Raji (cell line): ENCODE measurements around the gene MRPS18B.
A peak's percentile ranks its signal among the peaks of the same experiment; 100 is the strongest.

Experiments used
- POLR2A ChIP-seq: IDR thresholded peaks from 2 replicates; pipeline ENCODE4 v1.6.1; 2011; ENCODE audit warnings: low read depth, low read length, control low read depth; ENCODE audit not compliant: insufficient read depth

MRPS18B gene

DNA sequence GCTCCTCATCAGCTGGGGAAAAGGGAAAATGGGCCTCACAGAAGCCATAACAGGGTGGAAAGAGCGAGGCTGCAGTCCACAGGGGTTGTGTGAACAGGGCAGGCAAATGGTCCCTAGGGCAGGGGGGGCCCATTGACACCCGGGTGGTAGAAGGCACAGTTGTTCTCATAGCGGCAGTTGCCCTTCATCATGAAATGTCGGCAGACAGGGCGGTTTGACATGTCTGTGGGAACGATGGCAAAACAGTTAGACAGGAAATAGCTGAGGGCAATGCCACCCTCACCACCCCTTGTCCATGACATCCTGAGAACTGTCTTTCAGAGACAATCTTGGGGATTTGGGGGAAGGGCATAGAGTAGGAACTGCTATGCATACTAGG is 16.2 kb upstream of the MRPS18B start:
- no peak for TF ChIP-seq POLR2A

DNA sequence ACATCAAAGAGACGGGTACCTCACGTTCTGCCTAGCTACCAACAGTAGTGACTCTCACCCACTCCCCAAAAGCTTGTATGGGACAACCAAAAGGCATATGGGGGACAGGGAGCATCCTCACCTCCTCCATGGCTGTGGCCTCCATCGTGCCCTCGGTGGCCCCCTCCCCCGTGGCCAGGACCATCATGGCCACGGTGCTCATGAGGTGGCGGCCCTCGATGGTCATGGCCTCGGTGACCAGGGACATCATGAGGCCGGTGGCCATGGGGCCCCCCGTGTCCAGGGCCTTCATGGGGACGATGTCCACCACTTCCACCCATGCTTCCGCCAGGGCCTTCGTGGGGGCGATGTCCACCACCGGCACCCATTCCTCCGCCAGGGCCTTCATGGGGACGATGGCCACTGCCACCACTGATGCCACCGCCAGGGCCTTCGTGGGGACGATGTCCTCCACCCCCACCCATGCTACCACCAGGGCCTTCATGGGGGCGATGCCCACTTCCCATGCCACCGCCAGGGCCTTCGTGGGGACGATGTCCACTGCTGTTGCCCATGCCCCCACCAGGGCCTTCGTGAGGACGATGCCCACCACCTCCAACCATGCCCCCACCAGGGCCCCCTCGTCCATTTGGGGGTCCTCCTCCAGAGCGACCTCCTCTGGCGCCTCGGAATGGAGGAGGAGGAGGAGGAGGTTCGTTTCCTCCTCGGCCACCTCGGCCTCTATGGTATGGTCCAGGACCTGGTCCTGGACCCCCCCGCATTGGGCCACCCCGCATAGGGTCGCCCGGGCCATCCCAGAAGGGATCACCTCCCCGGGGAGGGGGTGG is 15.6 kb upstream of the MRPS18B start:
- TF ChIP-seq POLR2A = no peak

DNA sequence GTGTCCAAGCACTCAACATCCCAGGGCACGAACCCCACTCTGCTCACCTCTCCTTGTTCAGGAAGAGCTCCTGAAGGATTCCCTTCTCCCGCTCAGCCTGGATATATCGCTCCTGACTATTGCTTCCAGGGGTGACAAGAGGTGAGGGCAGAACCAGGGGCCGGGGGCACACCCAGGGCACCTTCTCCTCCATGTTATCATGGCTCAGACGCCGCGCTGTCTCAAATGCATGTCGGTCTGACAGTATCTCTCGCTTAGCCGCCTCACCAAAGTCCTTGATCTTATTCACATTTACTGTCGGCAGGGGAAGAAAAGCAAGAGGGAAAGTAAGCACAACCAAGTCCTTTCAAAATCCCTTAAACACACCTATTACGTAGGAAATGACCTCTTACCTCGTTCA is 13.7 kb upstream of the MRPS18B start:
- TF ChIP-seq POLR2A = no peak

DNA sequence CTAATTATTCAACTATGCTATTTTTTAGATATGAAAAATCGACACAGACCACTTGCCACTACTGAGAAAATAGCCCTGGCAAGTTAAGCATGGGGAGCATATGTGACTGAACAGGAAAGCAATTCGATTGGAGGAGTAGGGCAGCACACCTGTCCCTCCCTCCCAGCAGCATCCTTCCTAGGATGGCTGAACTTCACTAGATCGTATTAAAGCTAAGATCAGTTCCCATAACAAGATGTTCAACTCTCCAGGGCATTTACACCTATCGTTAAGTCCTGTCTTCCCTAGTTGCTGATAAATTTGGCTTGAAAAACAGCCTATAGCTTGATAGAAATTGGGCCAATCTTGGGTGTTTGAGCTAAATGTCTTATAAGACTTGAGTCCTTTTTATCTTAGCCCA is 7.6 kb upstream of the MRPS18B start:
- 0 out of 2 replicates have a peak, but pooled peaks have one; percentile 22 for TF ChIP-seq POLR2A

DNA sequence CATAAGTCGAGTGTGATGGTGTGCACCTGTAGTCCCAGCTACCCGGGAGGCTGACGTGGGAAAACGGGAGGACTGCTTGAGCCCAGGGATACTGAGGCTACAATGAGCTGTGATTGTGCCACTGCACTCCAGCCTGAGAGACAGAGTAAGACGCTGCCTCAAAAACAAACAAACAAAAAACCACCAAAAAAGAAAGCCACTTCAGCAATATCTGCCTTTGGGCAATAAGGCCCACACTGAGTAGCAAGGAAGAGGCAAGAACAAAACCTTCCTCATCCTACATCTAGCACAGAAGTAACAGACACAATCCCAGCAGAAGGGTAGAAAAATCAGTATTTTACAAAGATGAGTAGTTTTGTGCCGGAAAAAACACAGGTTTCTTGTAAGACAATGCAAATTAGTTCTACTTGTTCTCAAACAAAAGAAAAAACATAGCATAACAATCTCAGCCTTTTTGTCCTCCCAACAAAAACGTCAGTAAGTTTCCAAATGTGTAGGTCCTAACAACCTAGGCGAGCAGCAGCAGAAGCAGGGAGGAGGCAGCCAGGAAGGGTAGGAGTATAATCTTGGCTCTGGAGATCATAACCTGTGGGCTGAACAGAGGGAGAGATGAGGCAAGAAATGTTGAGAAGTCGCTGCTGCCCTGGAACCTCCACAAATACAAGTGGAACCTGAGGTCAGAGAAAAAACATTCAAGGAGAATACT is 6.3 kb upstream of the MRPS18B start:
- TF ChIP-seq POLR2A = no peak

DNA sequence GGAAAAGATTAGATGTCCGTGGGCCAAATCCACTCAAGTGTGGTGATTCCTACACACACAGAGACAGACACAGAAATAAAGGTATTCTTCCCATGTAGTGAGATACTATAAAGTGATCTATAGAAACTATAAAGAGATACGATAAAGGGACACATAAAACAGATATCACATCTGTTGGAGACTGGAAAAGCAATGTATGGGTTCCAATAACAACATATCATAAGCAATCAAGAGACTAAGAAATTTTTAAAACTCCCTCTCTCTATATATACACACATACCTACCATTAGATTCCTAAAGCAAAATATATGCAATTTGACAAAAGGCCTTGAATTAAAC is 5.8 kb upstream of the MRPS18B start:
- TF ChIP-seq POLR2A = no peak

DNA sequence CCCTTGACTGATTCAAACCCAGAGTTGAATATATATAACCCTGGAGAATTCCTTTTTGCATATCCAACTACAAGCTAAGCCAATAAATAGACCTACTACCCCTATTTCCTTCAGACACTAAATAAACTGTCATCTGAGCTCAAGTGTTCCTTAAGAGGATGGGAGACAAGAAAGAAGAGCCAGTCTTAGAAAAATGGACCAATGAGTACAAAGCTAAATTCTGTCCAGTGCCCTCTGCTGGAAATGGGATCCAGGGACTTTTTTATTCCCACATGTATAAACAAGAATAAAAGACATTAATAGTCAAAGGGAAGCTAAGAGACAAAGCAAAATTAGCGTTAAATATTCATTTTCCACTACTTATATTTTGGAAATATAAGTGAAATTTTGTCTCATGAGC is 5.4 kb upstream of the MRPS18B start:
- TF ChIP-seq POLR2A = no peak; the same call in 1 of the 2 replicates

DNA sequence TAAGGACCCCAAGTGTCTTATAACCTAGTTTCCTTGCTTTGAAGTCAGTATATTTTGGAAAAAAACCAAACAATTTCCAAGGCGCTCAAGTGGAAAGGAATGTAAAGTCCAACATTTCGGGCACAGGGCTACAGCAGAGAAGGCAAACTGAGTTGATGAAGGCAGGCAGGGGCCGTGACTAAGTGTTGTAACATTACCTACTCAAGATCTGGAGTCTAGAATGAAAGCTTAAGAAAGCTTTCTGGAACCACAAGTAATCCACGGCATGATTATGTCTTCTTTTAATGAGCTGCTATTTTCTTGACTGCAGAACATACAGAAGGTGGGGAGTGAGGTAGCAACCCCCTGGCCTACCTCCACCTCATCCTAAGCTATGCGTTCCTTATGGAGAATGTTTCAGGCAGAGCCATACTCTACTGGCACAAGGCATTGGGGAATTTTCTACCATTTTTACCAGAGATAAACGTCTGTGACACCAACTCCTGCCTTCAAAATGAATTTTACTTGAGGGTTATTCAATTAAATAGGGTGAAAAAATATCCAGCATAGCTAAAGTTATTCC is 4.9 kb upstream of the MRPS18B start:
- TF ChIP-seq POLR2A = peak; percentile 33; the same call in 1 of the 2 replicates

DNA sequence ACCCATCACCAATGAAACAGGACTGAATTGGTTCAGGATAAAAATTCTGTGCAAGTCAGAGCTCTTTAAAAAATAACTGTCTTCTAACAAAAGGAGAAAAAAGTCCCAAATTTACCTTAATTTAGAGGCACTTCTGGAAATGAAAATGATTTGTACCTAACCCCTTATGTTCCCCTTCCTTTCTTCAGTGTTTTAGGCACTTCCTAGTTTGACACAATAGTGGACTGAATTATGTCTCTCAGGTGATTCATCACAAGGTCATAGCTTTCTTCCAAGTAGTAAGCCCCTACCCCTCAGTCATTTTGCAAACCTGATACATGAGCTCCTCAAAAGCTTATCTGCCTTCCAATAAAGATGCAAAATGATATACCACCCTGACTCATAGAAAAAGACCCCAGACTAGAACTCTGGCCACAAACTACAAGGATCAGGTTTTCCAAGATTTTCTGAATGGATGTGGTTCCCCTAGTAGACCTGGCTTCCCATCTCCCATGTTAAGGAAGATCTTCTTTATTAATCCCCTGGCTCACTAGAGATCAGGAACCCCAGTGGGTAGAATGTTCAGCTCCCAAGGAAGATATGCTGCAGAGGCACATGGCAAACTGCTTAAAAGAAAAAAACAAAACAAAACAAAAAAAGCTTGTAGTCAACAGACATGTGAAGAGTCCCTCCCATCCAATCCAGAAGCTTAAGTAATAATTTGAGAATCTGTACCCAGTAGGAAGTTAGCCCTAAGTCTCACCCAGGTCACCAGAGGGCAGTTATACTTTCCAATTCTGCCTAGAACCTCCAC is 4.2 kb upstream of the MRPS18B start:
- TF ChIP-seq POLR2A = no peak

DNA sequence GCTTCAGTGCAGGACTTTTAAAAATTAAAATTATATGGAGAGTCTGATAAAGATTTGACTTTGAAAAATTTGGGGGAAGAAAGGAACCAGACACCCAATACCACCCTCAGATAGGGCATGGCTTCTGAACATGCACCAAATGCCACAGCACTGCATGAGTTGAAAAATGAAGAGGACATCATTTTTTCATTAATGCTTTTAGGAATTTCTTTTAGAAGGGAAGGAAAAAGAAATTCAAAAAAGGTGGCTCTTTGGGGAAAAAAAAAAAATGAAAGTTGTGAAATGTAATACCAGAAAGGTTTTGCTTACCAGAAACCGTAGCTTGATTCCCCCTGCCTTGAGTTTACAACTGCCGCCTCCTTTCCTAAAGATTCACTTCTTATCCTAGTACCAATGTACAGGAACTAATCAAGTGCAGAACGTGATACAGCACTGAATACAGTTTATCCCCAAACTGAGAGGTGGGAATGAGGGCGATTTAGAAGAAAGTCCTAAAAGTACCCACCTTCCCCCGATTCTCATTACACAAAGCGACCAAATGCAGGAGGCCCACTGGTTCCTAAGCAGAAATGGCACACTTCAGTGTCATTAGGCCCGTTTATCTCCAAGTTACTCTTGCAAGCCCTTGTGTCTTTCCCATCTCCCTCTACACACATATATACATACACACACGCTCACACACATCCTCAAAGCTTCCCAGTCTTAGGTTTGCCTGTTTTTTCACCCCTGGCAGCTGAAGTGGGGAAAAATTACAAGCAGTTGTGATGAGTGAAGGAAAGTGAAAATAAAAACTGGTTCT is 3.4 kb upstream of the MRPS18B start:
- peak; percentile 34; the same call in 1 of the 2 replicates for TF ChIP-seq POLR2A

DNA sequence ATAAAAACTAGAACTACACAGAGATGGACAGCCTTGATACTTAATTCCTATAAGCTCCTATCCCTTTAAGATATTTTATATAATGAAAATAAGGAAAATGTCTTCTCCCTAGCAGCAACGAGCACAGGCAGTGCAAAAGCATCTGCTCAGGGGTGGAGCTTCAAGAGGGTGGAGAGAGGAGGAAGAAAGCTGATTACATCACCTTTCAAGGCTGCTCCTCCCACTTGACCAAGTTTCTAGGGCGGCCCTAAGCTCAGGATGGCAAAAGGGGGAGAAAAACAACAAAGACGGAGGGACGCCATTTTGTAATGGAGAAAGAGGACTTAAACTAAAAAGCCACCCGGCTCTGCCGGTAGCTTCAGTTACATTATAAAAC is 2.8 kb upstream of the MRPS18B start:
- peak; percentile 43 for TF ChIP-seq POLR2A

DNA sequence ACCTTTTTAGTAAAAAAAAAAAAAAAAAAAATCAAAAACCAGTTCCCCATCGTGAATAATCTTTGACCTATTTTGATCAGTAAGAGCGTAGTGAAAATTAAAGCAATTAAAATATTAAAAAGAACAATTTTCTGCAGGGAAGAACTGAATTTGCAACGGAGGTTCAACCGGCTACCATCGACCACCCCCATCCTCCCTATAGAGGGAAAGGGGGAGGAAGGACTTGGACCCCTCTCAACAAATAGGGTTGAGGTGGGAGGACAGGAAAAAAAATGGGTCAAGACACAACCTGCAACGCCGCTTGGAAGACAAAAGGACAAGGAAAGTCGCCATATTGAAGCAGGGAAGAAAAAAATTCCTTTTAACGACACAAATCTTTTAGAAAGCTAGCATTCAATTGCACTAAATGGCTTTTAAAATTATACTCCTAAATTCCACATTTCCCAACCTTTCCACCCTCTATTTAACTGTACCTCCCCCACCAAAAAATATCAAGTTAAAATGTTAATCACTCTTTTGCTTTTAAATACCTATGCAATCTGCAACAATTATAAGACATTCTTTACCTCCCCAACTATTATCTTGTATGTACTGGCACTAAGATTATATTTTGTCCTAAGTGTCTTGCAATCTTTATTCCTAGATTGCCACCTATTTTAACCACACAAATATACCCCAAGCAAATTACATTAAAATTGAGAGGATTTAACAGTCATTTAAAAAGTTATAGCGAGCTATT is 2.3 kb upstream of the MRPS18B start:
- TF ChIP-seq POLR2A = peak; percentile 71

DNA sequence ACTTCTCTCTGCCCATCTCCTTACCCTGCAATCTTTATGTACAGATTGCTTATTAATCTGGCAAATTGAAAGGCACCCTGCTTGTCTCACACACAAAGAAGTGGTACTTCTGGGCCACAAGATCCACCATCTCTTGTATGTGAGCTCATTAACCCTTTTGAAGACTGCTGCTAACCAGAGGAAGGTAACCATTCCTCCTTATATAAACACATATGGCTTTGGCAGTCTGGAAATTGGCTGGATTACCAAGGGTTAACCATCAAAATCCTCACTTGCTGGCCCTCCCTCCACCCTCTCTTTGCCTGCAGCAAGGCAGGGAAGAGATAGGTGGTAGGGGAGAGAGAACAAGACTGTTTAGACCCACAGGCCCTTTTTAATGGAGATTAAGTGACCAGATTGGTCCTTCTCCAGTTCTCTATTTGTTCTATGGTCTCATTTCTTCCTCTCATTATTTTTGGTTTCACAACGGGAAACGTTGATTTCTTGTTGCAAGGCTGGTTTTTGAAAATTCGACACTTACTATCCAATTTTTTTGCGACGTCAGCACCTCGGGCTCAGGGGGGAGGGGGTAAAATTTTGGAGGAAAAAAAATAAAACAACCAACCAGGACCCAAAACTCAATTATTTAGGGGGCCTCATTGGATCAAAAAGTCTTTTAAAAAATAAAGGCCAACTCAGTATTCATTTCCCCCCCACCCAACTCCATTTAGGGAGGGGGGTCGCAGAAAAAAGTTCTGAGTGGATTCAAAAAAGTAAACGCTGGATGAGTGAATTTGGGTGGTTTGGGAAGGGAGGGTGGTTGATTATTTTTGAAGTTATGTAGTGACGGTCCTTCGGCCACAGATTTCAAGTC is 1.5 kb upstream of the MRPS18B start:
- peak; percentile 43; the same call in 1 of the 2 replicates for TF ChIP-seq POLR2A
